Prostate gland (tissue), 2 donors: ENCODE data around the gene TMEM174.

Experiments
- CTCF ChIP-seq, 4 experiments: fragments of 200-600 bp in 2 of 4; fragments of 450-650 bp in 2 of 4; sonication (generic) in 2 of 4; IDR thresholded peaks; 1 replicate in 3 of 4; 2 replicates in 1 of 4; pipeline ENCODE4 v1.5.1; 2016 to 2019; ENCODE audit warnings: antibody characterized with exemption in 4 of 4, mild to moderate bottlenecking in 2 of 4, moderate library complexity in 2 of 4
- POLR2A ChIP-seq: fragments of 450-650 bp; IDR thresholded peaks from one replicate; pipeline ENCODE4 v1.6.1; 2016; ENCODE audit warnings: antibody characterized with exemption, mild to moderate bottlenecking

DNA sequence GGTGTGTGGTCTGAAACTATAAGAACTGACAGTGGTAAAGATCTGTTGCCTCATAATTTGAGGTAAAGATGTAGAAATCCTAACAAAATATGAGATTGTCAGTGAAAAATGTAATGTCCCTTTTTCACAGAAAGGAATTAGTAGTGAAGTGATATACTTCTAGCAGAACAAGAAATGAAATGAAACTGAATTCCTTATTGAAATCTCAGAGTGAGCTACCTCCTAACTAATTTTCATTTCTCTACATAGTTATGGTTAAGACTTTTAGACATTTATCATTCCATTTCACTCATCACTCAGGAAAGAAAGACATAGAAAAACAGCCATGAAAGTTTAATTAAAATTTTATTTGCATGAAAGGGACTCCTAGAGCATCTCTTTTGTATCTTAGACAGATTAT lies 48.7 kb downstream of the TMEM174 start:
- no peak for TF ChIP-seq CTCF (IDR thresholded peaks at IDR 0.05)
- no peak for TF ChIP-seq POLR2A
